B cell (primary cell): ENCODE results near the gene OTOP3. TPM values are rescaled to one million over a fixed set of nuclear protein-coding genes. Genes with fewer than 3 reads are reported as not detected.

Source experiments
- ATAC-seq: fragments of 200-7000 bp; cut with Tn5 transposase; one replicate; pipeline ENCODE4 v1.10.0; 2021; ENCODE audit warnings: low read depth, mild to moderate bottlenecking, moderate number of reproducible peaks, moderate library complexity
- CTCF ChIA-PET: fragments of 350-600 bp; sonication (Branson Sonifier 250); formaldehyde crosslinking; loops from one replicate; lab custom pipeline; 2021; ENCODE audit warnings: antibody characterized with exemption, inconsistent platforms; lab: Charles Lee
- POLR2A ChIA-PET: fragments of 350-600 bp; sonication (Branson Sonifier 250); formaldehyde crosslinking; loops from one replicate; lab custom pipeline; 2021; ENCODE audit warnings: antibody characterized with exemption; lab: Charles Lee
- DNase-seq: peaks from one replicate; pipeline ENCODE4 v3.0.0; 2013
- H2AFZ ChIP-seq: 2 replicates; pipeline ENCODE4 v1.6.1; 2012; ENCODE audit warnings: mild to moderate bottlenecking, low read depth, low read length; ENCODE audit not compliant: insufficient read depth, poor library complexity, severe bottlenecking
- H3K27ac ChIP-seq, 2 donors: 1 replicate in 1 of 2; 2 replicates in 1 of 2; pipeline ENCODE4 v1.5.1; 2012 to 2013; ENCODE audit warnings: low read length in 2 of 2, mild to moderate bottlenecking in 2 of 2, moderate library complexity in 1 of 2
- H3K27me3 ChIP-seq, 4 experiments: fragments of 200-600 bp in 1 of 4; sonication (generic) in 1 of 4; replicated peaks in 1 of 4; 1 replicate in 2 of 4; 2 replicates in 2 of 4; pipeline versions ENCODE4 v1.6.1 to v1.7.0; 2013 to 2016; ENCODE audit warnings: low read length in 3 of 4, mild to moderate bottlenecking in 2 of 4, mixed read lengths in 1 of 4, moderate library complexity in 1 of 4; ENCODE audit not compliant: insufficient read depth in 4 of 4, control insufficient read depth in 3 of 4; ENCODE audit errors: control extremely low read depth in 1 of 4
- H3K36me3 ChIP-seq, 2 experiments: replicated peaks in 1 of 2; 1 replicate in 1 of 2; 2 replicates in 1 of 2; pipeline versions ENCODE4 v1.6.1 to v1.7.1; 2013; ENCODE audit warnings: low read length in 1 of 2; ENCODE audit not compliant: insufficient read depth in 2 of 2, control insufficient read depth in 1 of 2; ENCODE audit errors: control extremely low read depth in 1 of 2, extremely low read depth in 1 of 2
- H3K4me1 ChIP-seq, 2 donors: fragments of 200-600 bp in 1 of 2; sonication (generic) in 1 of 2; 1 replicate in 1 of 2; 2 replicates in 1 of 2; pipeline versions ENCODE4 v1.5.1 to v1.6.1; 2013 to 2017; ENCODE audit warnings: low read length in 2 of 2; ENCODE audit not compliant: control insufficient read depth in 2 of 2, insufficient read depth in 2 of 2
- H3K4me2 ChIP-seq: replicated peaks from 2 replicates; pipeline ENCODE3; 2012; ENCODE audit warnings: mild to moderate bottlenecking, low read depth, low read length; ENCODE audit not compliant: poor library complexity, severe bottlenecking
- H3K4me3 ChIP-seq, 5 experiments: fragments of 200-600 bp in 1 of 5; sonication (generic) in 1 of 5; 1 replicate in 3 of 5; 2 replicates in 2 of 5; pipeline versions ENCODE4 v1.5.1 to v1.7.0; 2011 to 2016; ENCODE audit warnings: low read length in 4 of 5, mild to moderate bottlenecking in 4 of 5, low read depth in 2 of 5, control low read depth in 1 of 5, moderate library complexity in 1 of 5; ENCODE audit not compliant: insufficient read depth in 1 of 5; ENCODE audit errors: control extremely low read depth in 1 of 5, extremely low read depth in 1 of 5
- H3K79me2 ChIP-seq: fragments of 200-600 bp; sonication (generic); one replicate; pipeline ENCODE4 v1.6.0; 2016; ENCODE audit warnings: low read length; ENCODE audit not compliant: control insufficient read depth, insufficient read depth
- H3K9ac ChIP-seq: fragments of 200-600 bp; sonication (generic); 2 replicates; pipeline ENCODE4 v1.6.1; 2017; ENCODE audit warnings: mild to moderate bottlenecking, low read length, moderate library complexity
- H3K9me3 ChIP-seq, 3 donors: one replicate each; pipeline versions ENCODE4 v1.6.1 to v1.7.1; 2013; ENCODE audit warnings: low read length in 2 of 3; ENCODE audit not compliant: control insufficient read depth in 2 of 3, insufficient read depth in 1 of 3; ENCODE audit errors: control extremely low read depth in 1 of 3
- H4K20me1 ChIP-seq: 2 replicates; pipeline ENCODE4 v1.6.0; 2012; ENCODE audit warnings: mild to moderate bottlenecking, low read length; ENCODE audit not compliant: insufficient read depth, control insufficient read depth, poor library complexity, severe bottlenecking
- H3K27ac Mint-ChIP-seq: one replicate; pipeline ENCODE4 v1.8.0; 2021; ENCODE audit warnings: mixed read lengths
- H3K27me3 Mint-ChIP-seq: one replicate; pipeline ENCODE4 v1.8.0; 2021; ENCODE audit warnings: mixed read lengths
- H3K4me1 Mint-ChIP-seq: one replicate; pipeline ENCODE4 v1.8.0; 2021; ENCODE audit warnings: mixed read lengths
- H3K4me3 Mint-ChIP-seq: one replicate; pipeline ENCODE4 v1.8.0; 2021; ENCODE audit warnings: mixed read lengths
- H3K9me3 Mint-ChIP-seq: one replicate; pipeline ENCODE4 v1.8.0; 2022; ENCODE audit warnings: mixed read lengths; ENCODE audit not compliant: insufficient read depth
- CTCF ChIP-seq: fragments of 200-600 bp; IDR thresholded peaks from one replicate; pipeline ENCODE4 v1.8.0; 2022; ENCODE audit warnings: antibody characterized with exemption, mild to moderate bottlenecking
- EZH2 ChIP-seq: IDR thresholded peaks from 2 replicates; pipeline ENCODE4 v1.6.1; 2012; ENCODE audit warnings: borderline replicate concordance, low read depth, mild to moderate bottlenecking, moderate library complexity, low read length; ENCODE audit not compliant: insufficient read depth, poor library complexity, severe bottlenecking
- WGBS: methylation state at CpG from one replicate; pipeline ENCODE4 v1.1.5; 2013; ENCODE audit warnings: missing lambda C conversion rate; ENCODE audit not compliant: insufficient coverage; 5-methylcytosine and 5-hydroxymethylcytosine counted together
- intact Hi-C: fragments of 100-400 bp; cut with micrococcal nuclease; formaldehyde crosslinking; loops from one replicate; pipeline ENCODE4 v1.10.0; 2022
- polyA plus RNA-seq: library from polyadenylated mRNA; depleted of rRNA; stranded (reverse); fragments of >200 nt; gene quantifications from 2 replicates; pipeline ENCODE4 v1.2.3, GENCODE V29; 2012
- total RNA-seq, 2 donors: library from RNA; stranded (reverse); fragments of 120-200 nt in 1 of 2; gene quantifications; 1 replicate in 1 of 2; 2 replicates in 1 of 2; pipeline versions ENCODE4 v1.2.3 to v1.2.4, GENCODE V29; 2013 to 2022

The OTOP3 gene
- total and polyA plus RNA-seq, 2 donors (not counting 1 experiment from before 2014, with no cell fraction given): not detected

GRCh38 chr17:74945543-74945942, 9.8 kb downstream of the OTOP3 start:
- 54% methylated on average over 3 of the region's 6 CpGs for WGBS

GRCh38 chr17:74946641-74947040, 10.9 kb downstream of the OTOP3 start:
- 89% methylated on average over 14 of the region's 14 CpGs for WGBS
- no peak for DNase-seq
- Mint-ChIP-seq H3K9me3 (no peaks in the 10 kb centered on the region), H3K4me3 (no peak overlapping the region), H3K27ac (no peak overlapping the region), H3K4me1 (no peaks in the 10 kb centered on the region), H3K27me3 (peaks cover 30% of the 10 kb centered on the region)
- peaks cover 0 to 4% (median 0%) of the 10 kb centered on the region in 3 donors for H3K9me3 ChIP-seq
- no peaks in the 10 kb centered on the region for H4K20me1 ChIP-seq
- ChIA-PET POLR2A (no interaction called here), CTCF (interaction anchor here (1.3 kb wide), 1 partner anchor 11 kb away, joined by 4 read pairs; no protein-coding TSS in a partner anchor)
- no peak overlapping the region for H3K4me2 ChIP-seq
- H3K27ac ChIP-seq: no peak overlapping the region
- intact Hi-C loops: no loop called here
- no peaks in the 10 kb centered on the region for H3K36me3 ChIP-seq
- H3K9ac ChIP-seq: no peak overlapping the region
- no peak overlapping the region for H3K4me3 ChIP-seq
- H3K79me2 ChIP-seq: no peaks in the 10 kb centered on the region
- TF ChIP-seq CTCF (no peak), EZH2 (no peak)
- peaks cover 0 to 18% (median 0%) of the 10 kb centered on the region in 4 experiments for H3K27me3 ChIP-seq
- H3K4me1 ChIP-seq: no peaks in the 10 kb centered on the region
- H2AFZ ChIP-seq: no peak overlapping the region
- ATAC-seq: no peak

More at GRCh38 chr17:74945543-74945942, 9.8 kb downstream of the OTOP3 start:
- no peak for ATAC-seq
- Mint-ChIP-seq H3K4me3 (no peak overlapping the region), H3K27me3 (peaks cover 35% of the 10 kb centered on the region), H3K4me1 (no peaks in the 10 kb centered on the region), H3K27ac (no peak overlapping the region), H3K9me3 (no peaks in the 10 kb centered on the region)
- Histone ChIP-seq H3K4me3 (no peak overlapping the region), H4K20me1 (no peaks in the 10 kb centered on the region), H3K9me3 (peaks cover 0 to 4% (median 0%) of the 10 kb centered on the region in 3 donors), H3K27ac (no peak overlapping the region), H3K9ac (no peak overlapping the region), H3K4me2 (no peak overlapping the region), H2AFZ (no peak overlapping the region), H3K79me2 (no peaks in the 10 kb centered on the region), H3K4me1 (no peaks in the 10 kb centered on the region), H3K27me3 (peaks cover 0 to 25% (median 0%) of the 10 kb centered on the region in 4 experiments), H3K36me3 (no peaks in the 10 kb centered on the region)
- no peak for DNase-seq
- POLR2A ChIA-PET: no interaction called here
- TF ChIP-seq EZH2 (no peak), CTCF (no peak)
- intact Hi-C loops: no loop called here
- CTCF ChIA-PET: interaction anchor here (0.6 to 1.8 kb wide), 3 partner anchors 12 to 476 kb away, joined by 3 to 5 read pairs (median 4); no protein-coding TSS in a partner anchor
